SH-SY5Y (cell line): ENCODE measurements around the gene ACTMAP.

ENCODE experiments used
- GATA2 ChIP-seq: IDR thresholded peaks from 2 replicates; pipeline ENCODE4 v1.6.1; 2011; ENCODE audit warnings: mild to moderate bottlenecking, low read depth, low read length
- GATA3 ChIP-seq: IDR thresholded peaks from 2 replicates; pipeline ENCODE4 v1.6.1; 2011; ENCODE audit warnings: low read depth, mild to moderate bottlenecking, low read length, moderate library complexity

Gene ACTMAP

GRCh38 chr19:40741527-40742390 lies 8.5 kb downstream of the ACTMAP start:
- no peak for TF ChIP-seq GATA3
- TF ChIP-seq GATA2 = no peak

- TF ChIP-seq GATA3 (no peak), GATA2 (no peak)
These were observed 9.5 kb downstream of the ACTMAP start for GRCh38 chr19:40740747-40741146.

GRCh38 chr19:40739871-40740703 lies 10.2 kb downstream of the ACTMAP start:
- TF ChIP-seq GATA3 = no peak
- no peak for TF ChIP-seq GATA2

- TF ChIP-seq GATA2 = no peak
- no peak for TF ChIP-seq GATA3
These were observed 11.0 kb downstream of the ACTMAP start for GRCh38 chr19:40739030-40739839.

GRCh38 chr19:40737102-40737644 lies 13.1 kb downstream of the ACTMAP start:
- TF ChIP-seq GATA3 (no peak), GATA2 (no peak)

GRCh38 chr19:40736661-40737060 lies 13.6 kb downstream of the ACTMAP start:
- TF ChIP-seq GATA3 = no peak
- TF ChIP-seq GATA2 = no peak

- no peak for TF ChIP-seq GATA2
- TF ChIP-seq GATA3 = no peak
These were observed 15.1 kb downstream of the ACTMAP start for GRCh38 chr19:40735013-40735771.

GRCh38 chr19:40733149-40733548 lies 17.1 kb downstream of the ACTMAP start:
- TF ChIP-seq GATA2 (no peak), GATA3 (no peak)

GRCh38 chr19:40726279-40726678 lies 24.0 kb downstream of the ACTMAP start:
- TF ChIP-seq GATA3 = no peak
- no peak for TF ChIP-seq GATA2

- TF ChIP-seq GATA3 (no peak), GATA2 (no peak)
These were observed 25.4 kb downstream of the ACTMAP start for GRCh38 chr19:40724855-40725254.

GRCh38 chr19:40724315-40724714 lies 26.0 kb downstream of the ACTMAP start:
- TF ChIP-seq GATA2 (no peak), GATA3 (no peak)

GRCh38 chr19:40723661-40724254 lies 26.5 kb downstream of the ACTMAP start:
- TF ChIP-seq GATA3 = no peak
- TF ChIP-seq GATA2 = no peak
